HCT116 (cell line): ENCODE results near the gene DHCR24.

Experiments
- EZH2 ChIP-seq: fragments of 200-600 bp; sonication (generic); IDR thresholded peaks from 2 replicates; pipeline ENCODE4 v1.6.1; 2017; ENCODE audit warnings: antibody characterized with exemption, mixed run types
- POLR2A ChIP-seq: IDR thresholded peaks from 2 replicates; pipeline ENCODE4 v1.7.0; 2011; ENCODE audit warnings: borderline replicate concordance; ENCODE audit not compliant: insufficient read depth, insufficient read length; ENCODE audit errors: extremely low read depth
- POLR2AphosphoS5 ChIP-seq: IDR thresholded peaks from 2 replicates; pipeline ENCODE4 v1.6.1; 2011; ENCODE audit warnings: mild to moderate bottlenecking, low read depth, low read length, moderate library complexity
- TF ChIP-seq, protein P1 (sequence below), 3 experiments: fragments of 200-600 bp in 1 of 3; sonication (generic) in 1 of 3; IDR thresholded peaks in 2 of 3; conservative IDR thresholded peaks in 1 of 3; 2 replicates each; pipeline ENCODE4 v1.5.1; 2012 to 2017; ENCODE audit warnings: low read depth in 2 of 3, low read length in 2 of 3, antibody characterized with exemption in 1 of 3, borderline replicate concordance in 1 of 3, control low read depth in 1 of 3, mild to moderate bottlenecking in 1 of 3, mixed read lengths in 1 of 3, mixed run types in 1 of 3, moderate library complexity in 1 of 3; ENCODE audit not compliant: insufficient read depth in 1 of 3

- TF ChIP-seq, protein P1, sequence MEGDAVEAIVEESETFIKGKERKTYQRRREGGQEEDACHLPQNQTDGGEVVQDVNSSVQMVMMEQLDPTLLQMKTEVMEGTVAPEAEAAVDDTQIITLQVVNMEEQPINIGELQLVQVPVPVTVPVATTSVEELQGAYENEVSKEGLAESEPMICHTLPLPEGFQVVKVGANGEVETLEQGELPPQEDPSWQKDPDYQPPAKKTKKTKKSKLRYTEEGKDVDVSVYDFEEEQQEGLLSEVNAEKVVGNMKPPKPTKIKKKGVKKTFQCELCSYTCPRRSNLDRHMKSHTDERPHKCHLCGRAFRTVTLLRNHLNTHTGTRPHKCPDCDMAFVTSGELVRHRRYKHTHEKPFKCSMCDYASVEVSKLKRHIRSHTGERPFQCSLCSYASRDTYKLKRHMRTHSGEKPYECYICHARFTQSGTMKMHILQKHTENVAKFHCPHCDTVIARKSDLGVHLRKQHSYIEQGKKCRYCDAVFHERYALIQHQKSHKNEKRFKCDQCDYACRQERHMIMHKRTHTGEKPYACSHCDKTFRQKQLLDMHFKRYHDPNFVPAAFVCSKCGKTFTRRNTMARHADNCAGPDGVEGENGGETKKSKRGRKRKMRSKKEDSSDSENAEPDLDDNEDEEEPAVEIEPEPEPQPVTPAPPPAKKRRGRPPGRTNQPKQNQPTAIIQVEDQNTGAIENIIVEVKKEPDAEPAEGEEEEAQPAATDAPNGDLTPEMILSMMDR (IDR thresholded peaks at IDR 0.05 in 2 of 3, conservative IDR thresholded peaks at IDR 0.05 in 1 of 3; ENCODE audit: borderline replicate concordance in 1 of 3, insufficient read depth in 1 of 3, low read depth in 2 of 3, low read length in 2 of 3) = no peak
- TF ChIP-seq POLR2A (no peak), POLR2AphosphoS5 (no peak), EZH2 (no peak)
Observed at GRCh38 chr1:54814571-54814970, 72.4 kb downstream of the DHCR24 start.
